ENCODE measurements around the gene GDF11.
"Not testable (repeated sequence)": the region's sequence is repeated elsewhere in the genome, so short reads cannot be mapped to it uniquely, and the experiment has no call there.

GDF11 gene

GRCh38 chr12:55746174-55746912 lies 3.4 kb downstream of the GDF11 start:
- no peak for TF ChIP-seq CTCF (IDR thresholded peaks at IDR 0.05; ENCODE audit: low read depth, low read length)
- DNase-seq (ENCODE audit: extremely low read depth, low read depth): no peak

- TF ChIP-seq CTCF (IDR thresholded peaks at IDR 0.05; ENCODE audit: low read depth, low read length): no peak
- no peak for DNase-seq (ENCODE audit: extremely low read depth, low read depth)
These were observed 4.0 kb downstream of the GDF11 start for GRCh38 chr12:55746913-55747231.

GRCh38 chr12:55748230-55748993 lies 5.5 kb downstream of the GDF11 start:
- DNase-seq (ENCODE audit: extremely low read depth, low read depth): no peak
- TF ChIP-seq CTCF (IDR thresholded peaks at IDR 0.05; ENCODE audit: low read depth, low read length): no peak

GRCh38 chr12:55755246-55755645 lies 12.3 kb downstream of the GDF11 start:
- DNase-seq (ENCODE audit: extremely low read depth, low read depth): no peak
- no peak for TF ChIP-seq CTCF (IDR thresholded peaks at IDR 0.05; ENCODE audit: low read depth, low read length)

GRCh38 chr12:55757701-55758100 lies 14.8 kb downstream of the GDF11 start:
- no peak for TF ChIP-seq CTCF (IDR thresholded peaks at IDR 0.05; ENCODE audit: low read depth, low read length)
- DNase-seq (ENCODE audit: extremely low read depth, low read depth): no peak

- not testable (repeated sequence) for DNase-seq (ENCODE audit: extremely low read depth, low read depth)
These were observed 15.7 kb downstream of the GDF11 start for GRCh38 chr12:55758575-55758974.

- TF ChIP-seq CTCF (IDR thresholded peaks at IDR 0.05; ENCODE audit: low read depth, low read length): no peak
- DNase-seq (ENCODE audit: extremely low read depth, low read depth): no peak
These were observed 17.7 kb downstream of the GDF11 start for GRCh38 chr12:55760663-55761062.

Data from AG09319 (cell line).